Right lobe of liver (tissue), 4 donors: Measurements from ENCODE around the gene PDLIM5.

Source experiments
- CTCF ChIP-seq, 4 donors: fragments of 200-600 bp in 3 of 4; fragments of 450-650 bp in 1 of 4; IDR thresholded peaks; one replicate each; pipeline versions ENCODE4 v1.5.1 to v1.8.0; 2016 to 2022; ENCODE audit warnings: antibody characterized with exemption in 4 of 4, mild to moderate bottlenecking in 2 of 4
- POLR2A ChIP-seq: fragments of 450-650 bp; IDR thresholded peaks from one replicate; pipeline ENCODE4 v1.6.1; 2017; ENCODE audit warnings: antibody characterized with exemption, mild to moderate bottlenecking
- donor health status: DM: no; HTN: no; CAD: no.
- donor health status: DM: no; HTN: no; CAD: no.
- donor health status: DM: no; HTN: yes; CAD: no.

DNA sequence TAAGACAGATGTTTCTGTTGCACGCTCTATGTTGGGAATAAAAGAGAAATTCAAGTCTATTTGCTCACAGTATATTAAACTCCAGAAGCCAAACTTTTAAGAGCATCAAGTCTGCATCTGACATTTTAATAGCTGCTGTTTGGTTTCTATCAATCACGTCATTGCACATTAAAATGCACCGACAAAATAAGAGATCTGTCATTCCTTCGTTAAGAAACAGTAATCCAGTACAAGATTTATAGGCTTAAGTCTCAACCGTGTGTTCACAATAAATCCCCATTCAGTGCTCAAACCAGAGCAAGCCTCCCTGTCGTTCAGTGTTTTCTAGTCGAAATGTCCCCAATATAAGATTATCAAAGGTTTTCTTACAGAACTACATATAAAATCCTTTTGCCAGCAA is 217.0 kb downstream of the PDLIM5 start:
- no peak for TF ChIP-seq CTCF (IDR thresholded peaks at IDR 0.05)
- no peak for TF ChIP-seq POLR2A
